HT1080 (cell line): ENCODE results near the gene FRMD5. TPM values are rescaled to one million over a fixed set of nuclear protein-coding genes. Genes with fewer than 3 reads are reported as not detected.
A peak's percentile ranks its signal among the peaks of the same experiment; 100 is the strongest.
"Not testable (repeated sequence)": the region's sequence is repeated elsewhere in the genome, so short reads cannot be mapped to it uniquely, and the experiment has no call there.

Source experiments
- DNase-seq: peaks from one replicate; pipeline ENCODE4 v3.0.0-alpha.2; 2015; ENCODE audit warnings: low read depth
- polyA plus RNA-seq, 2 experiments: library from polyadenylated mRNA; depleted of rRNA; stranded (reverse); fragments of >200 nt; gene quantifications; 2 replicates each; pipeline ENCODE4 v1.2.3, GENCODE V29; 2015
- total RNA-seq: library from RNA; depleted of rRNA; stranded (reverse); fragments of >200 nt; shearing (Covaris generic); gene quantifications from 2 replicates; pipeline ENCODE4 v1.2.3, GENCODE V29; 2014; rRNA removed

FRMD5 gene
- total RNA-seq = 24.7 and 28.1 TPM in 2 replicates
- 18.1 and 19.4 TPM in 2 replicates for polyA plus RNA-seq (2015; cell fraction: cytosol; rRNA removed)
- polyA plus RNA-seq (2015; cell fraction: nucleus; rRNA removed) = 32.1 and 33.2 TPM in 2 replicates

DNA sequence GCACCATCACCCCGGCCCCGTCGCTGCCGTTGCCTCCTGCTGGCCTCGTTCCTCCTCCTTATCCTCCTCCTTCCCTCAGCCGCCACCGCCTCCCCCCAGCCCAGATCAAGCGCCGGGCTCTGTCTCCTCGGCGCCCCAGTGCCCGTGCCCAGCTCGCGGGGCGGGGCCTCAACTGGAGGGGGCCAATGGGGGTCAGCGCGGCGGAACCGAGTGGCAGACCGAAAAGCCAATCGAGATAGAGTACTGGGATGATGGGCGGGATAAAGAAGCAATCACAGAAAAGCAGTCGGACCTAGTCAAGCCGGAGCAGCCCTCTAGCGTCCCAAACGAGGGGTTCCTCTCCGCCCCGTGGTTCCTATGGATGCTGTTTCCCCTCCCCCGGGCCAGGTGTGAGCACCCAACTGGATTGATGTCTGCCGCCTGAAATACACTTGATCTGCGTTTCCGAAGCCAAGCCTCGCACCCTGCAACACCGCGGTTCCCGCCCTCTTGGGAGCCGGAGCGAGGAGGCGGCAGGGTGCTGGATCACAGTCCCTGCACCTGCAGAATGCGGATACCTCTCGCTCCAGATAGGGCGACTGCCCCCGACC lies at the start of gene FRMD5:
TSS of gene FRMD5 (minus strand) at position 121 of the 590 bp plus-strand sequence.
- peak; percentile 97 for DNase-seq

DNA sequence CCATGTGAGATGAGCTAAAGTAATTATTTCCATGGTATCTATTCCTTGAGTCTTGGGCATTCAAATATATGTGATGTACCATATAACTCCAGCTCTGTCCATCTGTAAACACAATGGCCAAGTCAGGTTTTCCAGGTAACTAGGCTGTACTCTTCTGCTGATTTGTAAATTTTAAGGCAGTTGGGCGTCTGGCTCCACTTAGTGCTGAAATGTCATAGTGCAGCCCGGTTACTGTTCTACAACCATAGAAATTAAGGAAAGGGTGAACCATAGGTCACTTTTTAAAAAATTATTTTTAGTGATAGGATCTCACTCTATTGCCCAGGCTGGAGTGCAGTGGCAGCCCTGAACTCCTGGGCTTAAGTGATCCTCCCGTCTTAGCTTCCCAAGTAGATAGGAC lies 48.8 kb upstream of the FRMD5 start:
- peak; percentile 14 for DNase-seq

GRCh38 chr15:44243141-44243540 lies 48.1 kb upstream of the FRMD5 start:
- no peak for DNase-seq

- DNase-seq = no peak
Measured at GRCh38 chr15:44231842-44232241, 36.8 kb upstream of the FRMD5 start.

DNA sequence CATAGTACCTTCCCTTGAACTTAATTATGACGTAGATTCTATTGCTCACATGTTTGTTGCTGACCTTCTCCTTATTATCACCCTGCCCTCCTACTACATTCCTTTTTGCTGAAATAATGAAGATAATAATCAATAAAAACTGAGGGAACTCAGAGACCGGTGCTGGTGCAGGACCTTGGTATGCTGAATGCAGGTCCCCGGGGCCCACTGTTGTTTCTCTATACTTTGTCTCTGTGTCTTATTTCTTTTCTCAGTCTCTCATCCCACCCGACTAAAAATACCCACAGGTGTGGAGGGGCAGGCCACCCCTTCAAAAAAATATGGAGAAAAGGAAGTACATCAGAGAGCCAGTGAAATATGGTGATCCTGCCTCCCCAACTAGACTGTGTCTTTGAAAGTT lies 34.2 kb upstream of the FRMD5 start:
- not testable (repeated sequence) for DNase-seq

DNA sequence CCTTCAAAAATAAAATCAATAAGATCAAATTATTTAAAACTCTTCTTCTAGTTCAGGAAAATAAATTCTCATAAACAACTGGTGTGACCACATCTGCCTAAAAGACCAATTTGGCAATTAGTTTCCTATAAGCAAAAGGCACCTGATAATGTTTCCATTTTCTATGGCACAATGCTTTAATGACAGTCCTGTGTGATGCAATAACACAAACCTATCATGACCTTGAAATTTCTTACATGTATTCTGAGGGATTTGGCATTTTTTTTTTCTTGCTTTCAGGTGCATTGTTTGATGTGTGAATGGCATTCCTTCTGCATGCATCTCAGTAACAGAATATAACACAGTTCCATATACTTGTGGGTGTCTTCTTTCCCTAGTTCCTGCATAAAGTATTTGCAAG lies 32.5 kb upstream of the FRMD5 start:
- no peak for DNase-seq

GRCh38 chr15:44227001-44227400 lies 31.9 kb upstream of the FRMD5 start:
- not testable (repeated sequence) for DNase-seq

DNA sequence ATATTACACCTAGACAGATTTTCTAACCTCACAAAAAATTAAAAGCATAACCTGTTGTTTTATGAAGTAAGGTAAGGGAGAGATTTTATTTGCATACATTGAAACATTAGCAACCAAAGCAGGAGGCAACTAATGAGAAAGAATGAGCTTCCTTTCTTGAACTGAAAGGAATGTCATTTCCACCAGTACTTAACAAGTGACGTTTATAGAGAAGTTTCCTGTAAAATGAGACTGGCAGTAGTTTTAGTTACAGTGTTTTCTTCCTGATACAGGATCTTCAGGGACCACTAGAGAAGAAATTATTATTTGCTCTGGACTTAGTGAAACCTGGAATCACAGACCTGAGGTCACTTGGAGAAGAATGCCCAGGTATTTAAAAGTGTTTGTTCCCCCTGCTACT lies 27.4 kb upstream of the FRMD5 start:
- no peak for DNase-seq

DNA sequence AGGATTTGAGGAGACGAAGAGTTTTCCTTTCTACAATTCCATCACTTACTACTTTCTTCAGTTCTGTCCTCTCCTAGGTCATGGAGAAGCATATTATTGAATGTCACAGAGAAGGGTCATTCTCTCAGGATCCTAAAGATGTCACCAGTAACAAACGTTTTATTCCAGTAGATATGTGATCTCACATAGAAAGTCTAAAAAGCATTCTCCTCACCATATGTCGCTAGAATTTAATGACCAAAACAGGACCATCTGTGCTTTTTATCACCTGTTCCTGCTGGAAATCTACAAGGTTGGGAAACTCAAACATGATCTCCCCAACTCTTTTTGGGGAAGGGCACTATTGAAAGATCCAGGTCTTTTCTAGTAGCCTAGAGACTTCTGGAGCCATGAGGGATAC lies 24.0 kb upstream of the FRMD5 start:
- no peak for DNase-seq

DNA sequence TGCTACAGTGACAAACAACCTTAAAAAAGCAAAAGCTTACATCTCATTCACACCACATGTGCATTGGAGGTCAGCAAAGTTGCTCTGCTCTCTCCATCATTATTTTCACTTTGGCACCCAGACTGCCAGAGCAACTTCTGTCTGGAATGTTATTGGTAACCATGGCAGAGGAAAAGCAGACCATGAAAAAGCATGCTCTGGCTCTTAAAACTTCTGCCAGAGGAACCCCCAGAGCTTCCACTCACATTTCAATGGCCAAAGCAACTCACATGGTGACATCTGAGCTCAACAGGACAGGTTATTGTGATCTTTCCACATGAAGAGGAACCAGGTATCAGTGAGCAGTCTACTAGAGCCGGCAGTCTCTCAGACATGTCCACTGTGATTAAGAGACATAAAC lies 21.9 kb upstream of the FRMD5 start:
- no peak for DNase-seq

DNA sequence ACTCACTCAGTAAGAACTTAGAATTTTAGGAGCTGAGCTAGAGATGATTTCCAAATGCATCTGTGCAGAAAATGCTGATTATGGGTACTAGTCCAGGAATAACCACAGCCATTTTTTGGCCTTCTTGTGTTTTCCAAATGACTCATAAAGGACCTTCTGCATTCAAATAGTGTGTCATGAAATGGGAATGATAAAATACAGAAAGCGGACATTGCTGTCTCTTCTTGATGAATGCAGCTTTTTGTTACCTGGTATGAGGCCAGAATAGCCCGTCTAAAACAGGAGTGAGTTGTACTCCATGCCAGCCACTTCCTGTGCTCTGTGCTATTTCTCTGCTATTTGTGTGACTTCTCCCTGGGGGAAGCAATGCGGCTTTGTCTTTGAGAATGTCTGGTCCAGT lies 20.5 kb upstream of the FRMD5 start:
- peak; percentile 99 for DNase-seq

DNA sequence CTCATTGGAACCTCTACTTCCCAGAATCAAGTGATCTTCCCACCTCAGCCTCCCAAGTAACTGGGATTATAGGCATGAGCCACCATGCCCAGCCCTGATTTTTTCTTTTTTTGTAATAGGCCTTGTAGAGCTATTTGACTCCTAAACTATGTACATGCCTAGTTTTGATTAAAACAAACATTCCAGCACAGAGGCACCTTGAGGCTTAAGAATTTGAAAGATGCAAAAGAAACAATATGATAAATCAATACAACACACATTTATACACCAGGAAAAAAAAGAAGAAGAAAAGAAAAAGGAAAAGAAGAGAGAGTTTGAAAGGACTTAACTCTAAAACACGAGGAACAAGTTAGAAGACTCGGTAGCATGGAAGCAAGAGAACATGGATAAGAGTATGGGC lies 13.9 kb upstream of the FRMD5 start:
- no peak for DNase-seq

GRCh38 chr15:44207643-44208042 lies 12.6 kb upstream of the FRMD5 start:
- peak; percentile 96 for DNase-seq

- peak; percentile 56 for DNase-seq
Measured at GRCh38 chr15:44199393-44199792, 4.3 kb upstream of the FRMD5 start.

GRCh38 chr15:44194323-44195150 lies 534 bp downstream of the FRMD5 start:
- DNase-seq = peak; percentile 92

DNA sequence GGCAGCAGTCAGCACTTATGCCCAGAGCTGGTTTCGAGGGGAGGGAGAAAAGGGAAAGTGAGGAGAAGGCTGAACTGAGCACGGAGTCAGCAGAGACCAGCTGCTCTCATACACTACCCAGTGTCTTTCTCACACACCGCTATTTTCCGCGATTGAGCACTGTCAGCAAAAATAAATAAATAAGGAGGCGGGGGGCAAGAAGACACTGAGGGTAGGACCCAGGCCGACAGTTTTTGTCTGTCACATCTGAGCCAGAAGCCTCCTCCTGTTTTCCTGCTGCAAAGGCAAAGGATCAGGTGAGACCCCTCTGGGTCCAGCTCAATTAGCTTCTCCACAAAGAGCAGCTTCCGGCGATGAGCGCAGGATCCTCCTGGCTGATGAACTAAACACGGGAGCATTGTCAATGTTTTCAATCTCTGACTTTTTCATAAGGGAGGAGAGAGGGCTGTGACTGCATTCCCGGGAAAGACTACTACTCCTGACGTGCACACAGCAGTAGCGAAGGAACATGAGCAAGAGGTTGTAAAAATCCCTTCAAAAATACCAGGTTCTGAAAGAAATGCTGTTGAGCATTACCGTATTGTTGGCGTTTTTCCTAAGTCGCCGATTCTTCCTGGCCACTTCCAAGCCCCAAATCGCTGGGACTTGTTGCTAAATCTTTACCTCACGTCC lies 1.3 kb downstream of the FRMD5 start:
- no peak for DNase-seq

DNA sequence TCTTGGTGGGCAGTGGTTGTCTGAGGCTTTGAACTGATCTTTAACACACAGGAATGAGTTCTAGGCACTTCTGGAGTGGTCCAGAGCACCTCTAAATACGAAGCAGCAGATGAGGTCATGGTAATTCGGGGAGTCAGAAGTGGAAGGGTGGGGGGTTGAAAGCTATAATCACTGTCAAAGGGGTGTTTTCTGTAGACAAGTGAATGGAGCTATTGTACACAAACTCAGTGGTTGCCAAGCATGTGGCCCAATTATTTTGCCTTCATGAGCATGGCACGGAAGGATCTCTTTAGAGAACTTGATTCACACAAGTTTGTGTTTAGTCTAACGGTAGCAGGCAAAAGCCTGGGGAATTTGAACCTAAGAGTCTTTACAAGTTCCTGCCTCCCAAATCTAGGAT lies 6.3 kb downstream of the FRMD5 start:
- DNase-seq = no peak

- DNase-seq = no peak
Measured at GRCh38 chr15:44186705-44187104, 8.4 kb downstream of the FRMD5 start.

DNA sequence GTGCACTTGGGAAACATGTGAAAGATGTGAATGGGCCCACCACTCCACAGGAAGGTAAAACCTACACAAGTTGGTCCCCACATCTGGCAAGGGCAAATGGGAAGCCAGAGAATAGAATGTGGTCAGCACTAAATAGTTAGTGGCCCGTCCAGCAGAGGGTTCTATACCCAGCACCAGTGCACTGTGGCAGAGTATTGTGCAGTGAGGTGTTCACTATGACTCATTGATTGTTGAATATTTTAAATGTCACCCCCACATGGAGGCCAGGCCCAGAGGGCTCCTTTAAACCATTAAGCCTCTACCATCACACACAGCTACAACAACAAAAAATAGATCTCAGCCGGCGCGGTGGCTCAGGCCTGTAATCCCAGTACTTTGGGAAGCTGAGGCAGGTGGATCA lies 11.7 kb downstream of the FRMD5 start:
- DNase-seq = peak; percentile 25

GRCh38 chr15:44181410-44181809 lies 13.7 kb downstream of the FRMD5 start:
- DNase-seq = no peak

DNA sequence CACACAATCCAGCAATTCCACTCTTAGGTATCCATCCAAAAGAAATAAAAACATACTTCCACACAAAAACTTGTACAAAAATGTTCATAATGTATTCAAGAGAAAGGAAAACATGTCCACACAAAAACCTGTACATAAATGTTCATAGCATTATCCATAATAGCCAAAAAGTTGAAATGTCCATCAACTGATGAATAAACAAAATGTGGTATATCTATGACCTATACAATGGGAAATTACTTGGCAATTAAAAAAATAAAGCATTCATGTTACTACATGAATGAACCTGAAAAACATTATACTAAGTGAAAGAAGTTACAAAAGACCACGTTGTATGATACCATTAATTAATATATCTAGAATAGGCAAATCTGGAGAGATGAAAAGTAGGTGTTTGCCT lies 17.9 kb downstream of the FRMD5 start:
- no peak for DNase-seq

DNA sequence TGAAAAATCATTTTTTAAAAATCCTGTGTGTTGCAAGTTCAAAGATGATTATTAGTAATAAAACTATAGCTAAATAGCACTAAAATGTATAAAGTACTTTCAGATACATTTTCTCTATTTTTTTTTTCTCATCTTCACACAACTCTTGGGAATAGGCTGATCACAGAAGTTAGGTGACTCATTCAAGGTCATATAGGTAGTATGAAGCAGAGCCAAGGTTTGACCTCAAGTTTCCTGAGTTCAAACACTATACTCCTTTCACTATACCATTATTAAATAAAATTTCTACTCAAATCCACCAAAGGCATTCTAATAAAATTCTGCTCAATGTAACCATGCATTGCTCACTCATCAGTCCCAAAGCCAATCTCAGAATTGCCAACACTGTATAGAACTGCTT lies 21.3 kb downstream of the FRMD5 start:
- peak; percentile 24 for DNase-seq
